ENCODE measurements around the gene IGFBP3. TPM values are rescaled to one million over a fixed set of nuclear protein-coding genes. Genes with fewer than 3 reads are reported as not detected.
"Not testable (repeated sequence)": the region's sequence is repeated elsewhere in the genome, so short reads cannot be mapped to it uniquely, and the experiment has no call there.

The IGFBP3 gene
- 45.4 and 46.4 TPM in 2 replicates for total RNA-seq (2014; rRNA removed; shearing (Covaris generic))
- 50.3 and 53.5 TPM in 2 replicates for polyA plus RNA-seq (2015; cell fraction: cytosol; rRNA removed)
- polyA plus RNA-seq (2015; cell fraction: nucleus; rRNA removed) = 24.4 and 27.5 TPM in 2 replicates

GRCh38 chr7:45920502-45921380 is at the start of gene IGFBP3:
Gene IGFBP3, minus strand, starts transcription at chr7:45921272. Its CDS starts 132 bp downstream, at chr7:45921140.
- peak; percentile 67 for DNase-seq (ENCODE audit: low read depth, low spot score)

DNA sequence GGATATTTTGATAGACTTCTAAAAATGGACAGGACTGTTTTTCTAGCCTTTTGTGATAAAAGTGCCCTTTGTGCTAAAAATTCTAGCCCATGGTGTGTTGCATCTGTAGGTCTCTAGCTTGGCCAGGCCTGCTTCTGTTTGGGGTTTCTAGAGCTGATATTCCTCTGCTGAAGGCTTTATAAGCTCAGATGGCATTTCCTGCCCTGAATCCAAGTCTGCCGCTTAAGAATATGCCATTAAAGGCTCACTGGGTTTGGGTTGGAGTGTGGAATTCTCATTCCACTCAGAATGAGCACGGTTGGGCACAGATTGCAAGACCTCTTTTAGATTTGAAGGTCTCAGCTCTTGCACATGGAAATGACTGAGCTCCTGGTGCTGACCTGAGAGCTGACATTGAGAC is 49.4 kb upstream of the IGFBP3 start:
- in situ Hi-C loops (cut with HindIII; ENCODE audit: low pct_unique_long_range_greater_than_20kb, low sequenced_read_pairs) = no loop called here
- no peak for DNase-seq (ENCODE audit: low read depth, low spot score)

More at GRCh38 chr7:45920502-45921380, at the start of gene IGFBP3:
- in situ Hi-C loops (cut with HindIII; ENCODE audit: low pct_unique_long_range_greater_than_20kb, low sequenced_read_pairs) = no loop called here

- in situ Hi-C loops (cut with HindIII; ENCODE audit: low pct_unique_long_range_greater_than_20kb, low sequenced_read_pairs) = no loop called here
- no peak for DNase-seq (ENCODE audit: low read depth, low spot score)
These were observed 48.9 kb upstream of the IGFBP3 start for GRCh38 chr7:45969940-45970339.

- in situ Hi-C loops (cut with HindIII; ENCODE audit: low pct_unique_long_range_greater_than_20kb, low sequenced_read_pairs) = no loop called here
These were observed 47.9 kb upstream of the IGFBP3 start for GRCh38 chr7:45968856-45969541.

GRCh38 chr7:45968312-45968711 is 47.2 kb upstream of the IGFBP3 start:
- in situ Hi-C loops (cut with HindIII; ENCODE audit: low pct_unique_long_range_greater_than_20kb, low sequenced_read_pairs) = no loop called here
- no peak for DNase-seq (ENCODE audit: low read depth, low spot score)

More at GRCh38 chr7:45968856-45969541, 47.9 kb upstream of the IGFBP3 start:
- no peak for DNase-seq (ENCODE audit: low read depth, low spot score)

GRCh38 chr7:45967591-45968157 is 46.6 kb upstream of the IGFBP3 start:
- DNase-seq (ENCODE audit: low read depth, low spot score) = no peak
- in situ Hi-C loops (cut with HindIII; ENCODE audit: low pct_unique_long_range_greater_than_20kb, low sequenced_read_pairs) = no loop called here

- DNase-seq (ENCODE audit: low read depth, low spot score) = no peak
- in situ Hi-C loops (cut with HindIII; ENCODE audit: low pct_unique_long_range_greater_than_20kb, low sequenced_read_pairs) = no loop called here
These were observed 41.8 kb upstream of the IGFBP3 start for GRCh38 chr7:45962861-45963260.

DNA sequence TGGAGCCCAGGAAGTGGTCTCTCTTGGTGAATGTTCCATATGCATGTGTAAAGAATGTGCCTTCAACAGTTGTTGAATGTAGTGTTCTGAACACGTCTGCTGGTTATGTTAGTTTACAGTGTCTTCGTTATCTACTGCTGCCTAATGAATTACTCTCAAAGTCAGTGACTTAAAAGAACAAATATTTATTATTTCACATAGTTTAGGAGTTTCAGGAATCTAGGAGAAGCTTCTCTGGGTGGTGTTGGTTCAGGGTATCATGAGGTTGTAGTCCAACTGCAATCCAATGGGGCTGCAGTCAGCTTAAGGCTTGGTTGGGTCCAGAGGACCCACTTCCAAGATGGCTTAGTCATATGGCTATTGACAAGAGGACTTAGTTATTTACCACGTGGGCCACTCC is 36.6 kb upstream of the IGFBP3 start:
- in situ Hi-C loops (cut with HindIII; ENCODE audit: low pct_unique_long_range_greater_than_20kb, low sequenced_read_pairs) = no loop called here
- no peak for DNase-seq (ENCODE audit: low read depth, low spot score)

DNA sequence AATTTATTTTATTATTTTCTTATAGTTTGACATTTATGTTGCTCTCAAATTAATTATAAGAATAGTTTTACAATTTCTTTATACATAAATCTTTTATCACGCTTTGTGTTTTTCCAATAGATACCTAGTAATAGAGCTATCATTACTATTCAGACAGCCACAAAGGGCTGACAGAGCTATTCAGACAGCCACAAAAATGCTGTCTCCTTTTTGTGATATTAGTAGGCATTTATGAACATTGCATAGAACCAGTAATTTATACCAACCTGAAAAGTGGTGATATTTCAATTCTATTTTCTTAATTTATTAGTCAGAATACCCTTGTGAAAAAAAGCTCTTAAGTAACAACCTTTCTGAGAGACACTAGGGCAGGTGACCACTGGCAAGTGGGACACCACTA is 34.2 kb upstream of the IGFBP3 start:
- in situ Hi-C loops (cut with HindIII; ENCODE audit: low pct_unique_long_range_greater_than_20kb, low sequenced_read_pairs) = no loop called here
- no peak for DNase-seq (ENCODE audit: low read depth, low spot score)

DNA sequence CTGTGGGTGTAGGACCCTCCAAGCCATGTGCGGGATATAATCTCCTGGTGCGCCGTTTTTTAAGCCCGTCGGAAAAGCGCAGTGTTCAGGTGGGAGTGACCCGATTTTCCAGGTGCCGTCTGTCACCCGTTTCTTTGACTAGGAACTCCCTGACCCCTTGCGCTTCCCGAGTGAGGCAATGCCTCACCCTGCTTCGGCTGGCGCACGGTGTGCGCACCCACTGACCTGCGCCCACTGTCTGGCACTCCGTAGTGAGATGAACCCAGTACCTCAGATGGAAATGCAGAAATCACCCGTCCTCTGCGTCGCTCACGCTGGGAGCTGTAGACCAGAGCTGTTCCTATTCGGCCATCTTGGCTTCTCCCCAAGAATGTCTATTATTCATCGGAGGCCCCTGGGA is 32.0 kb upstream of the IGFBP3 start:
- DNase-seq (ENCODE audit: low read depth, low spot score); in situ Hi-C loops (cut with HindIII; ENCODE audit: low pct_unique_long_range_greater_than_20kb, low sequenced_read_pairs): not testable (repeated sequence)

DNA sequence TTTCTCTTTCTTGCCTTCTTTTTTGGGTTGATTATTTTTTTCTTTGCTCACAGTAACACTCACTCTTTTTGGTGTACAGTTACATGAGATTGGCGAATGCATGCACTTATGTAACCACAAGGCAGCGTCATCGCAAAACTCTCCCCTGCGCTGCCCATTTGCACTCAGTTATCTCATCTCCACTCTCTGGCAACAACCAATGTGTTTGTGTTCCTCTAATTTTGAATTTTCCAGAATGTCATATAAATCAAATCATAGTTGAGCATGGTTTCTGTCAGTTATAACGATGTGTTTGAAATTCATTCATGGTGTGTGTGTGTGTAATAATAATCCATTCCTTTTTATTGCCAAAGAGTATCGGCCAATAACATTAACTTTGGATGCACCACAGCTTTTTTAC is 23.0 kb upstream of the IGFBP3 start:
- DNase-seq (ENCODE audit: low read depth, low spot score) = no peak
- in situ Hi-C loops (cut with HindIII; ENCODE audit: low pct_unique_long_range_greater_than_20kb, low sequenced_read_pairs) = no loop called here

- in situ Hi-C loops (cut with HindIII; ENCODE audit: low pct_unique_long_range_greater_than_20kb, low sequenced_read_pairs) = no loop called here
These were observed 19.9 kb upstream of the IGFBP3 start for GRCh38 chr7:45940939-45941338.

DNA sequence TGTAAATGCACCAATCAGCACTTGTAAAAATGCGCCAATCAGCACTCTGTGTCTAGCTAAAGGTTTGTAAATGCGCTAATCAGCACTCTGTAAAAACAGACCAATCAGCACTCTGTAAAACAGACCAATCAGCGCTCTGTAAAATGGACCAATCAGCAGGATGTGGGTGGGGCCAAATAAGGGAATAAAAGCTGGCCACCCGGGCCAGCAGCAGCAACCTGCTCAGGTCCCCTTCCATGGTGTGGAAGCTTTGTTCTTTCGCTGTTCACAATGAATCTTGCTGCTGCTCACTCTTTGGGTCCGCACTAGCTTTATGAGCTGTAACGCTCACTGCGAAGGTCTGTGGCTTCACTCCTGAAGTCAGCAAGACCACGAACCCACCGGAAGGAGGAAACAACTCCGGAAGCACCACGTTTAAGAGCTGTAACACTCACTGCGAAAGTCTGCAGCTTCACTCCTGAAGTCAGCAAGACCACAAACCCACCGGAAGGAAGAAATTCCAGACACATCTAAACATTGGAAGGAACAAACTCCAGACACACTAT is 19.2 kb upstream of the IGFBP3 start:
- in situ Hi-C loops (cut with HindIII; ENCODE audit: low pct_unique_long_range_greater_than_20kb, low sequenced_read_pairs); DNase-seq (ENCODE audit: low read depth, low spot score): not testable (repeated sequence)

More at GRCh38 chr7:45940939-45941338, 19.9 kb upstream of the IGFBP3 start:
- DNase-seq (ENCODE audit: low read depth, low spot score) = no peak

GRCh38 chr7:45939574-45939973 is 18.5 kb upstream of the IGFBP3 start:
- in situ Hi-C loops (cut with HindIII; ENCODE audit: low pct_unique_long_range_greater_than_20kb, low sequenced_read_pairs) = no loop called here
- DNase-seq (ENCODE audit: low read depth, low spot score) = no peak

DNA sequence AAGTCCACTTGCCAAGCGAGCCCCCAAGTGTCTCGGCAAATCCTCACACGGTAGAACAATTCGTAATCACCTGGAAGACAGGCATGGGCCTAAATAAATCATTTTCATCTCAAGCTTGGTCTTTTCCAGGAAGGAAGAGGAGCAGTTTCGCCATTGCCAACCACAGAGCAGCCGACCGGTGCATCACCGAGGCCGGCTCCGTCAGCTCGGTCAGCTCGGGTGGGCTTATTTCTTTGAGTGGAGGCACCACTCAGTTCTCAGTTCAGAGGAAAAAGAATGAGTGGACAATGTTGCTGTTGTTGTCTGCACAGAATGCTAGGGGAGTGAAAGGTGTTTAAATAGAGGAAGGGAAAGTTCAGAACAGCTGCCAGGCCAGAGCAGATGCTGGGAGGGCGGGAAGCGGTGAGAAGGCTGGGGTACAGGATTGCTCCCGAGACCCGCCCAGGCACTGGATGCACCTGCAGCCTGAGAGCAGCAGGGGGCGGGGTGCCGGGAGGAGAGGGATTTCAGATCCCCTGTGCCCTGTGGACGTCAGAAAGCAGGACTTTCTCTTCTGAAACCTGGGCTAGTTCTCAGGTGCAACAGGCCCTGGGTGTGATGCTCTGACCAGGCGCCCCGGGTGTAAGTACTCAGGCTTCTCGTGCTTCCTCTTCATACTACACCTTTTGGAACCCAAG is 17.7 kb upstream of the IGFBP3 start:
- in situ Hi-C loops (cut with HindIII; ENCODE audit: low pct_unique_long_range_greater_than_20kb, low sequenced_read_pairs) = no loop called here
- DNase-seq (ENCODE audit: low read depth, low spot score) = no peak

DNA sequence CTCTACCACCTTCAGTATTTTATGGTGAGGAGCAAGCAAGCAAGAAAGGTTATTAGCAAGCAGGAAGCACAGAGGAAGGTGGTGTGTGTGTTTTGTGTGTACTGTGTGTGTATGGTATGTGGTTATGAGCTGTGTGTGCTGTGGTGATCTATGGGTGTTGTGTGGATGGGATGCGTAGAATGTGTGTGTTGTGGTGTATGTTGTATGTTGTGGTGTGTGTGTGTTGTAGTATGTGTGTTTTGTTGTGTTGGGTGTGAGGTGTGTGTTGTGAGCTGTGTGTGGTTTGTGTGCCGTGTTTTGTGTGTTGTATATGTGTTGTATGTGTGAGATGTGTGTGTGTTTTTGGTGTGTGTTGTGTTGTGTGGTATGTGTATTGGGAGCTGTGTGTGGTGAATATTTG is 16.8 kb upstream of the IGFBP3 start:
- in situ Hi-C loops (cut with HindIII; ENCODE audit: low pct_unique_long_range_greater_than_20kb, low sequenced_read_pairs) = no loop called here

DNA sequence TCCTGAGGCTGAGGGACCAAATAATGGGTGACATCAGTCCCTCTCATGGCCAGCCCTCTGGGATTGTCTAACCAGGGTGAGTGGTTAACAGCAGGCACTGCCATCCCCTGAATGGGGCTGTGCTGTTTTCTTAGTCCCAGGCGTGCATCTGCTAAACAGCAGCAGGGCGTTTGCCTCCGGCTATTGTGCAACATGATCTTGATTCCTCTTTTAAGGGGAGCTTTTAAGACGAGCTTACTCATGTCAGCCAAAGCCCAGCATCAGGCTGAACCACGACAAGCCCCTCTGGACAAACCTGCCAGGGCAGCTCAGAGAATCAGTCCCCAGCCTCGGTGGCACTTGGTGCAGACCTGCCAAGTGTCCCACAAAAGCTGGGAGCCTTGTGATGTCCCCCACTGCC is 16.2 kb upstream of the IGFBP3 start:
- no peak for DNase-seq (ENCODE audit: low read depth, low spot score)
- in situ Hi-C loops (cut with HindIII; ENCODE audit: low pct_unique_long_range_greater_than_20kb, low sequenced_read_pairs) = no loop called here

More for the DNA sequence above, 16.8 kb upstream of the IGFBP3 start:
- DNase-seq (ENCODE audit: low read depth, low spot score) = no peak

Data from SK-MEL-5 (cell line).